LNCAP (cell line): Measurements from ENCODE around the gene RPGRIP1L.

Experiments
- CTCF ChIP-seq: fragments of 450-650 bp; IDR thresholded peaks from 2 replicates; pipeline ENCODE4 v1.5.1; 2017; ENCODE audit warnings: mild to moderate bottlenecking

The RPGRIP1L gene

GRCh38 chr16:53600126-53600525 is 103.5 kb downstream of the RPGRIP1L start:
- TF ChIP-seq CTCF: no peak

- no peak for TF ChIP-seq CTCF
Observed at GRCh38 chr16:53599548-53599947, 104.1 kb downstream of the RPGRIP1L start.

GRCh38 chr16:53598511-53599275 is 105.0 kb downstream of the RPGRIP1L start:
- no peak for TF ChIP-seq CTCF

- TF ChIP-seq CTCF: no peak
Observed at GRCh38 chr16:53597776-53598175, 105.9 kb downstream of the RPGRIP1L start.

- no peak for TF ChIP-seq CTCF
Observed at GRCh38 chr16:53588081-53588648, 115.5 kb downstream of the RPGRIP1L start.

GRCh38 chr16:53583401-53583800 is 120.3 kb downstream of the RPGRIP1L start:
- TF ChIP-seq CTCF: no peak

GRCh38 chr16:53581784-53582183 is 121.9 kb downstream of the RPGRIP1L start:
- no peak for TF ChIP-seq CTCF
